AG04450 (cell line): ENCODE data around the gene SMC5. TPM values are rescaled to one million over a fixed set of nuclear protein-coding genes. Genes with fewer than 3 reads are reported as not detected.

Experiments used
- CTCF ChIA-PET: fragments of 300-600, 350-600 bp; formaldehyde crosslinking; extraction: SDS; loops from one replicate; lab custom pipeline; 2022; ENCODE audit warnings: antibody characterized with exemption, inconsistent platforms; lab: Charles Lee
- POLR2A ChIA-PET: fragments of 350-600 bp; formaldehyde crosslinking; extraction: SDS; loops from one replicate; lab custom pipeline; 2021; ENCODE audit warnings: antibody characterized with exemption, inconsistent platforms; lab: Yijun Ruan, JAX
- DNase-seq: peaks from one replicate; pipeline ENCODE4 v3.0.0-alpha.2; 2011; ENCODE audit warnings: low read depth, low spot score
- H3K27ac ChIP-seq: one replicate; pipeline ENCODE4 v1.5.1; 2012; ENCODE audit warnings: low read depth, low read length, control low read depth
- H3K27me3 ChIP-seq: one replicate; pipeline ENCODE4 v1.6.0; 2012; ENCODE audit warnings: low read length; ENCODE audit not compliant: control insufficient read depth, insufficient read depth
- H3K4me3 ChIP-seq: 2 replicates; pipeline ENCODE4 v1.5.1; 2011; ENCODE audit warnings: mild to moderate bottlenecking, low read depth, low read length, control low read depth
- H3K9me3 ChIP-seq: 2 replicates; pipeline ENCODE4 v1.5.1; 2012; ENCODE audit warnings: low read length; ENCODE audit not compliant: control insufficient read depth, insufficient read depth
- CTCF ChIP-seq: IDR thresholded peaks from 2 replicates; pipeline ENCODE4 v1.5.1; 2011; ENCODE audit warnings: low read depth, low read length, control low read depth, inconsistent platforms
- polyA minus RNA-seq: library from RNA; depleted of rRNA, polyadenylated mRNA; stranded (reverse); fragments of >200 nt; gene quantifications from 2 replicates; pipeline ENCODE4 v1.2.3, GENCODE V29; 2011; rRNA and poly(A)+ RNA removed
- polyA plus RNA-seq: library from polyadenylated mRNA; depleted of rRNA; stranded (reverse); fragments of >200 nt; gene quantifications from 2 replicates; pipeline ENCODE4 v1.2.3, GENCODE V29; 2011; rRNA removed

Gene SMC5
- 18.0 and 29.1 TPM in 2 replicates for polyA plus RNA-seq
- polyA minus RNA-seq, result 10.4 and 18.7 TPM in 2 replicates

GRCh38 chr9:70258692-70259511 lies at the start of gene SMC5:
Gene SMC5, plus strand, starts transcription at chr9:70258978. Its CDS starts 101 bp downstream, at chr9:70259079.
- peak within 1 kb of the TSS; percentile 85 for H3K4me3 ChIP-seq
- TF ChIP-seq CTCF, result no peak
- ChIA-PET POLR2A (interaction anchor here (0.7 kb wide), 1 partner anchor 10 kb away, joined by 3 read pairs; no protein-coding TSS in a partner anchor), CTCF (interaction anchor here (1.3 kb wide), 1 partner anchor 343 kb away, joined by 6 read pairs; no protein-coding TSS in a partner anchor)
- no peaks in the 10 kb centered on the region for H3K27me3 ChIP-seq
- peaks cover 5% of the 10 kb centered on the region; the same call in 1 of the 2 replicates for H3K9me3 ChIP-seq
- peak within 1 kb of the TSS; percentile 98 for H3K27ac ChIP-seq
- DNase-seq, result peak; percentile 82

- ChIA-PET POLR2A (no interaction called here), CTCF (no interaction called here)
- H3K27me3 ChIP-seq, result no peaks in the 10 kb centered on the region
- H3K4me3 ChIP-seq, result no peak overlapping the region
- no peak for TF ChIP-seq CTCF
- no peak for DNase-seq
- H3K27ac ChIP-seq, result no peak overlapping the region
- peaks cover 5% of the 10 kb centered on the region for H3K9me3 ChIP-seq
Measured at GRCh38 chr9:70217029-70217428, 41.7 kb upstream of the SMC5 start.

- Histone ChIP-seq H3K27ac (no peak overlapping the region), H3K27me3 (no peaks in the 10 kb centered on the region), H3K9me3 (no peaks in the 10 kb centered on the region), H3K4me3 (no peak overlapping the region)
- POLR2A ChIA-PET, result no interaction called here
- DNase-seq, result peak; percentile 27
- no peak for TF ChIP-seq CTCF
- CTCF ChIA-PET, result interaction anchor here (1.3 kb wide), 1 partner anchor 11 kb away, joined by 4 read pairs; no protein-coding TSS in a partner anchor
Measured at GRCh38 chr9:70218767-70219166, 40.0 kb upstream of the SMC5 start.

- Histone ChIP-seq H3K9me3 (no peaks in the 10 kb centered on the region), H3K4me3 (no peak overlapping the region), H3K27ac (no peak overlapping the region), H3K27me3 (no peaks in the 10 kb centered on the region)
- no peak for DNase-seq
- POLR2A ChIA-PET, result no interaction called here
- no peak for TF ChIP-seq CTCF
- CTCF ChIA-PET, result interaction anchor here (1.3 kb wide), 1 partner anchor 9 kb away, joined by 4 read pairs; no protein-coding TSS in a partner anchor
Measured at GRCh38 chr9:70220216-70220615, 38.6 kb upstream of the SMC5 start.

- Histone ChIP-seq H3K4me3 (no peak overlapping the region), H3K27ac (no peak overlapping the region), H3K27me3 (no peaks in the 10 kb centered on the region), H3K9me3 (no peaks in the 10 kb centered on the region)
- ChIA-PET CTCF (interaction anchor here (0.9 kb wide), 1 partner anchor 809 kb away, joined by 3 read pairs; no protein-coding TSS in a partner anchor), POLR2A (no interaction called here)
- DNase-seq, result no peak
- no peak for TF ChIP-seq CTCF
Measured at GRCh38 chr9:70222354-70222753, 36.4 kb upstream of the SMC5 start.
